Medulla oblongata (tissue), 1 donor: ENCODE data around the gene CD68.

ENCODE experiments used
- DNase-seq: peaks from one replicate; pipeline ENCODE4 v3.0.0-alpha.2; 2015; ENCODE audit errors: extremely low spot score

CD68 gene

DNA sequence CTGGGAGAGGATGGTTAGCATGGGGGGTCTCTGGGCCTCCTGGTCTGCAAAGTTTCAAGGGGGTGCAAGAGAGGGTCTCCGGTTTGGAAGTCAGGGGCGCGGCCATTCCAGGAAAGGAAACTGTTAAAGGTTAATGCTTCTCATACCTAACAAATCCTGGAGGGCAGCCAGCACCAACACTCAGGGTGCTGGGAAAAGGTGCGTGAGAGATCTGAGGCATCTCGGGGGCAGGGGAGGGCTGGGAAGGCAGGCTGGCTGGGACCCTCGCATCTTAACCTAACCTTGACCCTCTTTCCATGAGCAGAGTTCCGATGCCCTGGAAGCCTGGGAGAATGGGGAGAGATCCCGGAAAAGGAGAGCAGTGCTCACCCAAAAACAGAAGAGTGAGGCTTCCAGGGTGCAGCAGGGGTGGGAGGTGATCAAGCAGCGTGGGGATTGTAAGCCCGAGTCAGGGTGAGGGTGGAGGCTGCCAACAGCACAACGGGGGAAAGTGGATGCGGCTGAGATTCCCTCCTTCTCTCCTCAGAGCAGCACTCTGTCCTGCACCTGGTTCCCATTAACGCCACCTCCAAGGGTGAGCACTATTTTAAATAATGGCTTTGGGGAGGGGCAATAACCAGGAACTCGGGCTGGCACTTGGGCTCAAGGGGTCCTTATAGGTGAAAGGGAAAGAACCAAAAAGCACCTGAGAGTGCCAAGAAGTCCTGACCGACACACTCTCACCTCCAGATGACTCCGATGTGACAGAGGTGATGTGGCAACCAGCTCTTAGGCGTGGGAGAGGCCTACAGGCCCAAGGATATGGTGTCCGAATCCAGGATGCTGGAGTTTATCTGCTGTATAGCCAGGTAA is 19.9 kb upstream of the CD68 start:
- no peak for DNase-seq

- peak; percentile 44 for DNase-seq
Measured at GRCh38 chr17:7560172-7561027, 19.0 kb upstream of the CD68 start.

DNA sequence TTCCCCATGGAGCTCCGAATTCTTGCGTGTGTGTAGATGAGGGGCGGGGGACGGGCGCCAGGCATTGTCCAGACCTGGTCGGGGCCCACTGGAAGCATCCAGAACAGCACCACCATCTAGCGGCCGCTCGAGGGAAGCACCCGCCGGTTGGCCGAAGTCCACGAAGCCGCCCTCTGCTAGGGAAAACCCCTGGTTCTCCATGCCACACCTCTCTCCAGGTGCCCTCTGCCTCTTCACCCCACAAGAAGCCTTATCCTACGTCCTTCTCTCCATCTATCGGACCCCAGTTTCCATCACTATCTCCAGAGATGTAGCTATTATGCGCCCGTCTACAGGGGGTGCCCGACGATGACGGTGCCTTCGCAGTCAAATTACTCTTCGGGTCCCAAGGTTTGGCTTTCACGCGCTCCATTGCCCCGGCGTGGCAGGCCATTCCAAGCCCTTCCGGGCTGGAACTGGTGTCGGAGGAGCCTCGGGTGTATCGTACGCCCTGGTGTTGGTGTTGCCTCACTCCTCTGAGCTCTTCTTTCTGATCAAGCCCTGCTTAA is 18.3 kb upstream of the CD68 start:
- peak; percentile 89 for DNase-seq

DNA sequence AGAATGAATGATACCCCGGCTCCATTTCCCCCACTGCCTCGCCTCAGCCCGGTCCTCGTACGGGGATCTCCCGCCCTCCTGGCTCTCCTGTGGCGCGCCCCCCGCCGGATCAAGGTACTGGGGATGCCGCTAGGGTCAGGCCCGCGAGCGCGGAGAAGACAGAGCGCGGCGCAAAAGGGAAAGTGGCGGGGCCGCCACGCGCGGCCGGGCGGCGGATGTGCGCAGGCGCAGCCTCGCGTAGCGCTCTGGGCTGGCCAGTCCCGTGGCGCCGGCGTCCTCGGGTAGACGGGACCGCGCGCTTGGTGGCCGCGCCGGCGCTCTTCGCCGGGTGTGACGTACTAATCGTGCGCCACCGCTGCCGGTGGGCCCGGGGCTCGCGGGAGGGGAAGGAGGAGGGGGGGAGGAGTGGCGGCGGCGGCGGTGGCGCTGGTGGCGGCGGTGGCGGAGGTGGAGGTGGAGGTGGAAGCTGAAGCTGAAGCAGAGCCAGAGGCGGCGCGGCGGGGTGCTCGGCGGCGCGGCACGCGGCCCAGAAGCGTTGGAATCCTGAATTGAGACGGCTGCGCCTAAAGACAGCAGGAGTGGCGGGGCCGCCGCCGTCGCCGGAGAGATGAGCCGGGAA is 17.7 kb upstream of the CD68 start, which contains the start of gene SENP3:
Gene SENP3, plus strand, starts transcription at position 331 of the 619 bp plus-strand sequence. CDS start 1,158 bp downstream, outside the sequence.
- DNase-seq = peak; percentile 90

- DNase-seq = no peak
Measured at GRCh38 chr17:7562208-7562605, 17.2 kb upstream of the CD68 start.

- DNase-seq = no peak
Measured at GRCh38 chr17:7563115-7563869, 16.1 kb upstream of the CD68 start.

GRCh38 chr17:7569571-7569970 is 9.9 kb upstream of the CD68 start:
- no peak for DNase-seq

DNA sequence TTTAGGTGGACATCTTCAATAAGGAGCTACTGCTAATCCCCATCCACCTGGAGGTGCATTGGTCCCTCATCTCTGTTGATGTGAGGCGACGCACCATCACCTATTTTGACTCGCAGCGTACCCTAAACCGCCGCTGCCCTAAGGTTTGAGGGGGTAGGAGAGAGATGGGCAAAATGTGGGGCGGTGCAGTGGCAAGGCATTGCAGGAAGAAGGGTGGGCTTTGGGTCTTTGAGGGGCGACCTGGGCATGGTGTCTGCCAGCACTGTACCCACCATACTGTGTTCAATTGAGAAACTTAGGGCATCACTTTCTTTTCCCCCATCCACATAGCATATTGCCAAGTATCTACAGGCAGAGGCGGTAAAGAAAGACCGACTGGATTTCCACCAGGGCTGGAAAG is 9.1 kb upstream of the CD68 start:
- no peak for DNase-seq

DNA sequence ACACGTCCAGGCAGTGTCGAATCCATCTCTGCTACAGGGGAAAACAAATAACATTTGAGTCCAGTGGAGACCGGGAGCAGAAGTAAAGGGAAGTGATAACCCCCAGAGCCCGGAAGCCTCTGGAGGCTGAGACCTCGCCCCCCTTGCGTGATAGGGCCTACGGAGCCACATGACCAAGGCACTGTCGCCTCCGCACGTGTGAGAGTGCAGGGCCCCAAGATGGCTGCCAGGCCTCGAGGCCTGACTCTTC is 7.2 kb upstream of the CD68 start:
- no peak for DNase-seq

DNA sequence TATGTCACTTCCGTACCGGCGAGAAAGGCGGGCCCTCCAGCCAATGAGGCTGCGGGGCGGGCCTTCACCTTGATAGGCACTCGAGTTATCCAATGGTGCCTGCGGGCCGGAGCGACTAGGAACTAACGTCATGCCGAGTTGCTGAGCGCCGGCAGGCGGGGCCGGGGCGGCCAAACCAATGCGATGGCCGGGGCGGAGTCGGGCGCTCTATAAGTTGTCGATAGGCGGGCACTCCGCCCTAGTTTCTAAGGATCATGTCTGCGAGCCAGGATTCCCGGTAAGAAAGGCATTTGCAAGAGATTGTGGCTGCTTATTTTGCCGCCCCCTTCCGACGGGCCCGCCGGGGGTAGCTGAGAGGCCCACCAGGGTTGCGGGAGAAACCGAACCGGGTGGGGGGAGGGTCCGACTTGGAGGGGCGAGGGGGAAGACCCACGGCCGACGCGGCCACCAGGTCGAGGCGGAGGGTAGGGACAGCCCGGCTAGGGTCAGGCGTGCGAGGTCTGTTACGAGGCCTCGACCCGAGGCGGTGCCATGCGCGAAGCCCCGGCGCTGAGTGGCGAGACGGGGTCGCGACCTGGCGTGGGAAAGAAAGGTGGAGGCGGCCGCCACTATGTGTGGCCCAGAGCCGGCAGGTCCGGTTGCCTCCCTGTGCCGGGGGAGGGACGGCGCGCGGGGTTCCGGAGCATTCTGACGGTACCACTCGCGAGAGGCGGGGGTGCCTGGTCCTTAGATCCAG is 6.7 kb upstream of the CD68 start:
- DNase-seq = peak; percentile 99

- peak; percentile 94 for DNase-seq
Measured at GRCh38 chr17:7573324-7574080, 5.9 kb upstream of the CD68 start.

GRCh38 chr17:7574176-7574953 is 5.1 kb upstream of the CD68 start:
- no peak for DNase-seq

- no peak for DNase-seq
Measured at GRCh38 chr17:7575481-7575883, 4.0 kb upstream of the CD68 start.

DNA sequence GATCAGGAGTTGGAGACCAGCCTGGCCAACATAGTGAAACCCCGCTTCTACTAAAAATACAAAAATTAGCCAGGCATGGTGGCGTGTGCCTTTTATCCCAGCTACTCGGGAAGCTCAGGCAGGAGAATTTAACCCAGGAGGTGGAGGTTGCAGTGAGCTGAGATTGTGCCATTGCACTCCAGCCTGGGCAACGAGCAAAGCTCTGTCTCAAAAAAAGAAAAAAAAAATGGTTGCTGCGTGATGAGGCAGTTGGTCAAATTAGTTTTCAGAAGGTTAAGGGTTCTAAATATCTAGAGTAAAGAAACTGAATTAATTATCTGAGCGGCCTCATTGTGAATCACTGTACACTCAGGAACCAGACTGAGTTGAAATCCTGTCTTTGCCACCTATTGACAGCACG is 3.5 kb upstream of the CD68 start:
- DNase-seq = no peak

- DNase-seq = peak; percentile 47
Measured at GRCh38 chr17:7576432-7576937, 3.0 kb upstream of the CD68 start.

- no peak for DNase-seq
Measured at GRCh38 chr17:7577327-7578199, 1.9 kb upstream of the CD68 start.

DNA sequence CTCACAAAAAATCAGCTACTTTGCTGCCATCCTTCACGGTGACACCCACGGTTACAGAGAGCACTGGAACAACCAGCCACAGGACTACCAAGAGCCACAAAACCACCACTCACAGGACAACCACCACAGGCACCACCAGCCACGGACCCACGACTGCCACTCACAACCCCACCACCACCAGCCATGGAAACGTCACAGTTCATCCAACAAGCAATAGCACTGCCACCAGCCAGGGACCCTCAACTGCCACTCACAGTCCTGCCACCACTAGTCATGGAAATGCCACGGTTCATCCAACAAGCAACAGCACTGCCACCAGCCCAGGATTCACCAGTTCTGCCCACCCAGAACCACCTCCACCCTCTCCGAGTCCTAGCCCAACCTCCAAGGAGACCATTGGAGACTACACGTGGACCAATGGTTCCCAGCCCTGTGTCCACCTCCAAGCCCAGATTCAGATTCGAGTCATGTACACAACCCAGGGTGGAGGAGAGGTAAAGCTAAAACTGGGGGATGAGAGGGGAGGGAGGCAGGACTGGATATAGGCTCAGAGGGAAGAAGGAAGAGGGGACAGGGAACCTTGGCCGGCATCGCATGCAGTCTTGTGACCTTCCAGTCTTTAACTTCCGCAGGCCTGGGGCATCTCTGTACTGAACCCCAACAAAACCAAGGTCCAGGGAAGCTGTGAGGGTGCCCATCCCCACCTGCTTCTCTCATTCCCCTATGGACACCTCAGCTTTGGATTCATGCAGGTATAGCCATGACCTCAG is 581 bp downstream of the CD68 start:
- DNase-seq = peak; percentile 41
